Measurements from ENCODE around the gene PGR. TPM values are rescaled to one million over a fixed set of nuclear protein-coding genes. Genes with fewer than 3 reads are reported as not detected.

The PGR gene
- total RNA-seq, 1 experiment from 2014 or later = not detected

DNA sequence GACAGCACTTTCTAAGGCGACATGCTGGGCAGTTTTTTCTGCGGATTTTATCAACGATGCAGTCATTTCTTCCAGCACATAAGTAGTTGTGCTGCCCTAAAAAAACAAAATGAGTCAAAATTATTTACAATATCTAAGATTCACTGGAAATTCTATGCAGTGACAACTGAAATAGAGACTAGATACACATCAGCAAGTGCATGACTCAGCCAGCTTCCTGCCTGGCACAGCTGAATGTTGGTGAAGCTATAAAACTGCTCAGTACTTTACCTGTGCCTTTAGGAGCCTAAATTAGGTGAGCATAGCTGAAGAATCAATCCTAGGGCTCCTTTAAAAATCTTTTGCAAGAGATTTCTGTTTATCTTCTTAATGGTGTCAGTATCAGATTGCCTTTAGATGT is 37.8 kb downstream of the PGR start:
- CTCF ChIA-PET = no interaction called here
- in situ Hi-C loops (cut with HindIII; ENCODE audit: low pct_unique_long_range_greater_than_20kb, low sequenced_read_pairs) = no loop called here
- no peak overlapping the region for H3K27ac ChIP-seq (ENCODE audit: low read length)

DNA sequence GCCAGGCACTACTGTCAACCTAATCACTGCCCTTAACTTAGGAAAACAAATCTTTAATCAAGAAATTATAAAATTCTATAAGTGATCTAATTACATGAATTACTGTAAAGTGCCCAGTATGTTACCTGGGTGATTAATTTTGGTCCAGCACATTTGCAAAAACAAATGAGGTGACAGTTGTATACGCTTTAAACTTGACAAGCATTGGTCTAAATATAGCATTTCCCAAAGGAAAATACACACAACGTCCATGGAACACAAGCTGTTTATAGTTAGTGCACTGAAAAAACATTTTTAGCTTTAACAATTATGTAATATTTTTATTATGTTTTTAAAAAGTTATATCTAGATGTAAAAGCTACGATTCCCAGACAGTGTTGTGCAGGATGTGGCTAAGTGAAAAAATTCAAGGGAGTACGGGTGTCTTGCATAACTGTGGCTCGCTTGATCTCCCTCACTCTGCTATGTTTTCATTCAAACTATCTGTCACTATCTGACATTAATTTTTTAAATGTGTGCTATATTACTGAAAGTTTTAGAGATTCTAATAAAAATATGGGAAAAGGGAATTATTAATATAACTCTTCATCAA is 38.8 kb downstream of the PGR start:
- H3K4me3 ChIP-seq (ENCODE audit: low read depth in 2 of 2, low read length in 2 of 2) = no peak overlapping the region

More for the DNA sequence above, 37.8 kb downstream of the PGR start:
- Histone ChIP-seq H3K36me3 (ENCODE audit: control insufficient read depth, insufficient read depth, low read length) (no peaks in the 10 kb centered on the region), H3K4me1 (ENCODE audit: control insufficient read depth, insufficient read depth, low read length) (no peaks in the 10 kb centered on the region), H3K4me3 (ENCODE audit: low read depth in 2 of 2, low read length in 2 of 2) (no peak overlapping the region), H3K9me3 (ENCODE audit: control insufficient read depth, insufficient read depth, low read depth, low read length) (no peaks in the 10 kb centered on the region), H3K27me3 (ENCODE audit: control insufficient read depth, insufficient read depth, low read length) (no peaks in the 10 kb centered on the region)
- intact Hi-C loops (cut with micrococcal nuclease; ENCODE audit: unreplicated experiment) = no loop called here
- POLR2A ChIA-PET = no interaction called here
- ATAC-seq (no peak), DNase-seq (ENCODE audit: low read depth, low spot score) (peak; percentile 33)
- no peak for TF ChIP-seq TCF7L2 (IDR thresholded peaks at IDR 0.05; ENCODE audit: low read depth, low read length)
- TF ChIP-seq, protein P1, sequence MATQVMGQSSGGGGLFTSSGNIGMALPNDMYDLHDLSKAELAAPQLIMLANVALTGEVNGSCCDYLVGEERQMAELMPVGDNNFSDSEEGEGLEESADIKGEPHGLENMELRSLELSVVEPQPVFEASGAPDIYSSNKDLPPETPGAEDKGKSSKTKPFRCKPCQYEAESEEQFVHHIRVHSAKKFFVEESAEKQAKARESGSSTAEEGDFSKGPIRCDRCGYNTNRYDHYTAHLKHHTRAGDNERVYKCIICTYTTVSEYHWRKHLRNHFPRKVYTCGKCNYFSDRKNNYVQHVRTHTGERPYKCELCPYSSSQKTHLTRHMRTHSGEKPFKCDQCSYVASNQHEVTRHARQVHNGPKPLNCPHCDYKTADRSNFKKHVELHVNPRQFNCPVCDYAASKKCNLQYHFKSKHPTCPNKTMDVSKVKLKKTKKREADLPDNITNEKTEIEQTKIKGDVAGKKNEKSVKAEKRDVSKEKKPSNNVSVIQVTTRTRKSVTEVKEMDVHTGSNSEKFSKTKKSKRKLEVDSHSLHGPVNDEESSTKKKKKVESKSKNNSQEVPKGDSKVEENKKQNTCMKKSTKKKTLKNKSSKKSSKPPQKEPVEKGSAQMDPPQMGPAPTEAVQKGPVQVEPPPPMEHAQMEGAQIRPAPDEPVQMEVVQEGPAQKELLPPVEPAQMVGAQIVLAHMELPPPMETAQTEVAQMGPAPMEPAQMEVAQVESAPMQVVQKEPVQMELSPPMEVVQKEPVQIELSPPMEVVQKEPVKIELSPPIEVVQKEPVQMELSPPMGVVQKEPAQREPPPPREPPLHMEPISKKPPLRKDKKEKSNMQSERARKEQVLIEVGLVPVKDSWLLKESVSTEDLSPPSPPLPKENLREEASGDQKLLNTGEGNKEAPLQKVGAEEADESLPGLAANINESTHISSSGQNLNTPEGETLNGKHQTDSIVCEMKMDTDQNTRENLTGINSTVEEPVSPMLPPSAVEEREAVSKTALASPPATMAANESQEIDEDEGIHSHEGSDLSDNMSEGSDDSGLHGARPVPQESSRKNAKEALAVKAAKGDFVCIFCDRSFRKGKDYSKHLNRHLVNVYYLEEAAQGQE (IDR thresholded peaks at IDR 0.05; ENCODE audit: insufficient read depth in 1 of 2, low read depth in 2 of 2, low read length in 1 of 2) = no peak
- no peak for TF ChIP-seq POLR2AphosphoS5 (IDR thresholded peaks at IDR 0.05; ENCODE audit: low read depth, low read length)
- no peak for TF ChIP-seq SIN3A (IDR thresholded peaks at IDR 0.05; ENCODE audit: borderline replicate concordance, insufficient read depth, low read depth, low read length)
- TF ChIP-seq, protein P2, sequence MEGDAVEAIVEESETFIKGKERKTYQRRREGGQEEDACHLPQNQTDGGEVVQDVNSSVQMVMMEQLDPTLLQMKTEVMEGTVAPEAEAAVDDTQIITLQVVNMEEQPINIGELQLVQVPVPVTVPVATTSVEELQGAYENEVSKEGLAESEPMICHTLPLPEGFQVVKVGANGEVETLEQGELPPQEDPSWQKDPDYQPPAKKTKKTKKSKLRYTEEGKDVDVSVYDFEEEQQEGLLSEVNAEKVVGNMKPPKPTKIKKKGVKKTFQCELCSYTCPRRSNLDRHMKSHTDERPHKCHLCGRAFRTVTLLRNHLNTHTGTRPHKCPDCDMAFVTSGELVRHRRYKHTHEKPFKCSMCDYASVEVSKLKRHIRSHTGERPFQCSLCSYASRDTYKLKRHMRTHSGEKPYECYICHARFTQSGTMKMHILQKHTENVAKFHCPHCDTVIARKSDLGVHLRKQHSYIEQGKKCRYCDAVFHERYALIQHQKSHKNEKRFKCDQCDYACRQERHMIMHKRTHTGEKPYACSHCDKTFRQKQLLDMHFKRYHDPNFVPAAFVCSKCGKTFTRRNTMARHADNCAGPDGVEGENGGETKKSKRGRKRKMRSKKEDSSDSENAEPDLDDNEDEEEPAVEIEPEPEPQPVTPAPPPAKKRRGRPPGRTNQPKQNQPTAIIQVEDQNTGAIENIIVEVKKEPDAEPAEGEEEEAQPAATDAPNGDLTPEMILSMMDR (IDR thresholded peaks at IDR 0.05) = no peak
- BruUV-seq (replicated peaks) = no TSS peak

More for the DNA sequence above, 38.8 kb downstream of the PGR start:
- Histone ChIP-seq H3K4me1 (ENCODE audit: control insufficient read depth, insufficient read depth, low read length) (no peaks in the 10 kb centered on the region), H3K27me3 (ENCODE audit: control insufficient read depth, insufficient read depth, low read length) (no peaks in the 10 kb centered on the region), H3K27ac (ENCODE audit: low read length) (no peak overlapping the region), H3K36me3 (ENCODE audit: control insufficient read depth, insufficient read depth, low read length) (no peaks in the 10 kb centered on the region), H3K9me3 (ENCODE audit: control insufficient read depth, insufficient read depth, low read depth, low read length) (no peaks in the 10 kb centered on the region)
- no peak for ATAC-seq
- intact Hi-C loops (cut with micrococcal nuclease; ENCODE audit: unreplicated experiment) (no loop called here), in situ Hi-C loops (cut with HindIII; ENCODE audit: low pct_unique_long_range_greater_than_20kb, low sequenced_read_pairs) (no loop called here)
- DNase-seq (ENCODE audit: low read depth, low spot score) = no peak
- ChIA-PET CTCF (no interaction called here), POLR2A (no interaction called here)
- no TSS peak for BruUV-seq (replicated peaks)
- TF ChIP-seq SIN3A (IDR thresholded peaks at IDR 0.05; ENCODE audit: borderline replicate concordance, insufficient read depth, low read depth, low read length) = no peak
- TF ChIP-seq, protein P2 (IDR thresholded peaks at IDR 0.05) = no peak
- TF ChIP-seq POLR2AphosphoS5 (IDR thresholded peaks at IDR 0.05; ENCODE audit: low read depth, low read length) = no peak
- TF ChIP-seq, protein P1 (IDR thresholded peaks at IDR 0.05; ENCODE audit: insufficient read depth in 1 of 2, low read depth in 2 of 2, low read length in 1 of 2) = no peak
- TF ChIP-seq TCF7L2 (IDR thresholded peaks at IDR 0.05; ENCODE audit: low read depth, low read length) = no peak

Data from Panc1 (cell line).